Ascending aorta (tissue), 2 donors: ENCODE data around the gene CLCN2. TPM values are rescaled to one million over a fixed set of nuclear protein-coding genes. Genes with fewer than 3 reads are reported as not detected.

Experiments
- DNase-seq, 2 donors: peaks; one replicate each; pipeline ENCODE4 v3.0.0-alpha.2; 2019; ENCODE audit warnings: low spot score in 2 of 2
- H3K27ac ChIP-seq, 2 donors: fragments of 200-600 bp; sonication (generic); one replicate each; pipeline ENCODE4 v1.5.1; 2016 to 2017; ENCODE audit warnings: mild to moderate bottlenecking in 1 of 2
- H3K27me3 ChIP-seq: fragments of 200-600 bp; sonication (generic); one replicate; pipeline ENCODE4 v1.5.1; 2017
- H3K36me3 ChIP-seq, 2 donors: fragments of 200-600 bp; sonication (generic); one replicate each; pipeline ENCODE4 v1.5.1; 2016
- H3K4me1 ChIP-seq, 2 donors: fragments of 200-600 bp; sonication (generic); one replicate each; pipeline ENCODE4 v1.5.1; 2016 to 2017; ENCODE audit warnings: mild to moderate bottlenecking in 1 of 2
- H3K4me3 ChIP-seq, 2 donors: fragments of 200-600 bp; sonication (generic); one replicate each; pipeline ENCODE4 v1.5.1; 2016 to 2017; ENCODE audit warnings: mild to moderate bottlenecking in 1 of 2
- H3K9me3 ChIP-seq, 2 donors: fragments of 200-600 bp; sonication (generic); one replicate each; pipeline ENCODE4 v1.5.1; 2016
- intact Hi-C: fragments of 100-400 bp; cut with DNase I; formaldehyde crosslinking; loops from one replicate; pipeline ENCODE4 v1.15.1; 2023
- total RNA-seq: library from RNA; depleted of rRNA; stranded (reverse); fragments of >200 nt; gene quantifications from one replicate; pipeline ENCODE4 v1.1.0, GENCODE V29; 2016
- TF ChIP-seq, protein P1 (sequence below), 3 experiments: fragments of 200-600 bp in 2 of 3; fragments of 450-650 bp in 1 of 3; sonication (generic) in 2 of 3; IDR thresholded peaks; one replicate each; pipeline ENCODE4 v1.5.1; 2016 to 2019; ENCODE audit warnings: antibody characterized with exemption in 3 of 3, mild to moderate bottlenecking in 1 of 3, moderate library complexity in 1 of 3

The CLCN2 gene
- total RNA-seq, 1 donor from 2014 or later = 31.2 TPM

- intact Hi-C loops = no loop called here
- no peak for DNase-seq
These were observed 26.9 kb upstream of the CLCN2 start for GRCh38 chr3:184388164-184388935.

GRCh38 chr3:184387174-184387714, 25.8 kb upstream of the CLCN2 start:
- H3K27me3 ChIP-seq = no peaks in the 10 kb centered on the region
- TF ChIP-seq, protein P1, sequence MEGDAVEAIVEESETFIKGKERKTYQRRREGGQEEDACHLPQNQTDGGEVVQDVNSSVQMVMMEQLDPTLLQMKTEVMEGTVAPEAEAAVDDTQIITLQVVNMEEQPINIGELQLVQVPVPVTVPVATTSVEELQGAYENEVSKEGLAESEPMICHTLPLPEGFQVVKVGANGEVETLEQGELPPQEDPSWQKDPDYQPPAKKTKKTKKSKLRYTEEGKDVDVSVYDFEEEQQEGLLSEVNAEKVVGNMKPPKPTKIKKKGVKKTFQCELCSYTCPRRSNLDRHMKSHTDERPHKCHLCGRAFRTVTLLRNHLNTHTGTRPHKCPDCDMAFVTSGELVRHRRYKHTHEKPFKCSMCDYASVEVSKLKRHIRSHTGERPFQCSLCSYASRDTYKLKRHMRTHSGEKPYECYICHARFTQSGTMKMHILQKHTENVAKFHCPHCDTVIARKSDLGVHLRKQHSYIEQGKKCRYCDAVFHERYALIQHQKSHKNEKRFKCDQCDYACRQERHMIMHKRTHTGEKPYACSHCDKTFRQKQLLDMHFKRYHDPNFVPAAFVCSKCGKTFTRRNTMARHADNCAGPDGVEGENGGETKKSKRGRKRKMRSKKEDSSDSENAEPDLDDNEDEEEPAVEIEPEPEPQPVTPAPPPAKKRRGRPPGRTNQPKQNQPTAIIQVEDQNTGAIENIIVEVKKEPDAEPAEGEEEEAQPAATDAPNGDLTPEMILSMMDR (IDR thresholded peaks at IDR 0.05) = no peak
- intact Hi-C loops = no loop called here
- no peak for DNase-seq
- H3K4me1 ChIP-seq = no peaks in the 10 kb centered on the region
- no peak overlapping the region for H3K4me3 ChIP-seq
- no peak overlapping the region for H3K27ac ChIP-seq
- no peaks in the 10 kb centered on the region for H3K9me3 ChIP-seq
- H3K36me3 ChIP-seq = no peaks in the 10 kb centered on the region

More at GRCh38 chr3:184388164-184388935, 26.9 kb upstream of the CLCN2 start:
- H3K27me3 ChIP-seq = no peaks in the 10 kb centered on the region
- no peaks in the 10 kb centered on the region for H3K4me1 ChIP-seq
- no peaks in the 10 kb centered on the region for H3K36me3 ChIP-seq
- no peak overlapping the region for H3K27ac ChIP-seq
- no peak overlapping the region for H3K4me3 ChIP-seq
- H3K9me3 ChIP-seq = no peaks in the 10 kb centered on the region
- TF ChIP-seq, protein P1 (IDR thresholded peaks at IDR 0.05) = no peak

- Histone ChIP-seq H3K4me1 (peaks cover 0 to 3% of the 10 kb centered on the region in 2 donors), H3K27me3 (no peaks in the 10 kb centered on the region), H3K27ac (no peak overlapping the region), H3K9me3 (no peaks in the 10 kb centered on the region), H3K36me3 (no peaks in the 10 kb centered on the region), H3K4me3 (no peak overlapping the region)
- TF ChIP-seq, protein P1 (IDR thresholded peaks at IDR 0.05) = no peak
- no peak for DNase-seq
- intact Hi-C loops = no loop called here
These were observed 24.8 kb upstream of the CLCN2 start for GRCh38 chr3:184386047-184386806.

- H3K36me3 ChIP-seq = no peaks in the 10 kb centered on the region
- peaks cover 0 to 11% of the 10 kb centered on the region in 2 donors for H3K4me1 ChIP-seq
- TF ChIP-seq, protein P1 (IDR thresholded peaks at IDR 0.05) = no peak
- no peak for DNase-seq
- no peaks in the 10 kb centered on the region for H3K27me3 ChIP-seq
- H3K9me3 ChIP-seq = no peaks in the 10 kb centered on the region
- intact Hi-C loops = no loop called here
- H3K4me3 ChIP-seq = no peak overlapping the region
- no peak overlapping the region for H3K27ac ChIP-seq
These were observed 23.5 kb upstream of the CLCN2 start for GRCh38 chr3:184384856-184385422.

- Histone ChIP-seq H3K9me3 (no peaks in the 10 kb centered on the region), H3K4me1 (peaks cover 0 to 11% of the 10 kb centered on the region in 2 donors), H3K27ac (no peak overlapping the region), H3K4me3 (no peak overlapping the region), H3K27me3 (no peaks in the 10 kb centered on the region), H3K36me3 (no peaks in the 10 kb centered on the region)
- TF ChIP-seq, protein P1 (IDR thresholded peaks at IDR 0.05) = no peak
- no peak for DNase-seq
- intact Hi-C loops = no loop called here
These were observed 22.9 kb upstream of the CLCN2 start for GRCh38 chr3:184384342-184384741.
